HG03175 (cell line): ENCODE measurements around the gene HCFC1.

Experiments used
- ATAC-seq: cut with Tn5 transposase; IDR thresholded peaks from one replicate; pipeline ENCODE4 v1.9.1; 2021; ENCODE audit warnings: mild to moderate bottlenecking, moderate library complexity; ENCODE audit not compliant: unreplicated experiment

HCFC1 gene

DNA sequence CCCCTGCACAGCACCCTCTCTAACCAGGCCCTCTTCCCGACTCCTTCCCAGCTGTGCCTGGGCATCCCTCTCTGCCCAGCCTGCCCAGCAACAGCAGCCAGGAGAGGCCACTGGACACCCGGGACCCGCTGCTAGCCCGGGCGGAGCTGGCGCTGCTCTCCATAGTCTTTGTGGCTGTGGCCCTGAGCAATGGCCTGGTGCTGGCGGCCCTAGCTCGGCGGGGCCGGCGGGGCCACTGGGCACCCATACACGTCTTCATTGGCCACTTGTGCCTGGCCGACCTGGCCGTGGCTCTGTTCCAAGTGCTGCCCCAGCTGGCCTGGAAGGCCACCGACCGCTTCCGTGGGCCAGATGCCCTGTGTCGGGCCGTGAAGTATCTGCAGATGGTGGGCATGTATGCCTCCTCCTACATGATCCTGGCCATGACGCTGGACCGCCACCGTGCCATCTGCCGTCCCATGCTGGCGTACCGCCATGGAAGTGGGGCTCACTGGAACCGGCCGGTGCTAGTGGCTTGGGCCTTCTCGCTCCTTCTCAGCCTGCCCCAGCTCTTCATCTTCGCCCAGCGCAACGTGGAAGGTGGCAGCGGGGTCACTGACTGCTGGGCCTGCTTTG lies 66.0 kb downstream of the HCFC1 start:
- no peak for ATAC-seq

- ATAC-seq: no peak
These were observed 67.3 kb downstream of the HCFC1 start, which contains the start of gene AVPR2 for GRCh38 chrX:153903991-153904957. Gene AVPR2, plus strand, starts transcription at chrX:153904673. Its CDS starts 473 bp downstream, at chrX:153905146.

DNA sequence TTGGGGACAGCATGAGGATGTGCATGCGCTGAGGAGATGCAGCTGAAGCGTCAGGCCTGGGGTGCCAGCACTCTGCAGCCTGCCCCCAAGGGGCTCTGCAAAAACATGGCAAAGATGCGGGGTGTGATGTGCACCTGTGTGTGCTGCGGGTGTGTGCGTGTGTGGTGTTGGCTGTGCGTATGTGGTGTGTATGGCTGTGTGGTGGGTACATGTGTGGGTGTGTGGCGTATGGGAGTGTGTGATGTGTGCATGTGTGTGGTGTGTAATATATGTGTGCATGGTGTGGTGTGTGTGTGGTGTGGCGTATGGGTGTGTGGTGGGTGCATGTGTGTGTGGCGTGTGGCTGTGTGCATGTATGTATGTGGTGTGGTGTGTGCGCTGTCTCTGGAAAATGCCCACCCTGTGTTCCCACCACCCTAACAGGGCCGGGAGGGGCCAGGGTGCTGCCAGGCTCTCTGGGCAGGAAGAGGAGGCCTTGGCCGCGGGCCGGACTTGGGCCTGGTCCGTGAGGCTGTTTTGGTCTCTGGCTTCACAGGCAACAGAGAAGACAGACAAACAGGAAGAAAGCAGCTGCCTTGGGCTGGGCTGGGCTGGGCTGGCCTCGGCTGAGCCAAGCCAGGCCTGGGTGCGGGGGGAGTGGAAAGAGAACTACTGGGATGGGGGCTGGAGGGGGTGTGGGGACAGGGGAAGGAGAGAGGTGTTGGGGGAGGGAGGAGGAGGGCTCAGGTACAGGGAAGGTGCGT lies 68.2 kb downstream of the HCFC1 start:
- no peak for ATAC-seq

DNA sequence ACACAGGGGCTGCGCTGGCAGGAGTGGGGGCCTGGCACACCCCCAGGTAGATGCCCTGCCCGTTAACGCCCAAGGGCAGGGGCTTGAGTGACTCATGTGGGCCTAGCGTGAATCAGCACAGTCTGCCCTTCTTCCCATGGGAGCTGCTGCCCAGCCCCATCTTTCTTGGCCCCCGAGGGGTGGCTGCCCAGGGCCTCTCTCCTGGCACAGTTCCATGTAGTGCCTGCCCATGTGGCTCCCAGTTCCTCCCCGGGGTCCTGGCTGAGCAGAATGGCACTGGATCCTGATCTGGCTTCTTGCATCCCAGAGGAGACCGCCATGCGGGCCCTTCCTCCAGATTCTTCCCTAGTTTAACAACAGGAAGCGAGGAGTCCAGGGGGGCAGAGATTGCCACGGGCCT lies 69.2 kb downstream of the HCFC1 start:
- ATAC-seq: no peak

- no peak for ATAC-seq
These were observed 69.9 kb downstream of the HCFC1 start for GRCh38 chrX:153901753-153902140.

- ATAC-seq: peak; percentile 66
These were observed 70.5 kb downstream of the HCFC1 start for GRCh38 chrX:153900831-153901752.

DNA sequence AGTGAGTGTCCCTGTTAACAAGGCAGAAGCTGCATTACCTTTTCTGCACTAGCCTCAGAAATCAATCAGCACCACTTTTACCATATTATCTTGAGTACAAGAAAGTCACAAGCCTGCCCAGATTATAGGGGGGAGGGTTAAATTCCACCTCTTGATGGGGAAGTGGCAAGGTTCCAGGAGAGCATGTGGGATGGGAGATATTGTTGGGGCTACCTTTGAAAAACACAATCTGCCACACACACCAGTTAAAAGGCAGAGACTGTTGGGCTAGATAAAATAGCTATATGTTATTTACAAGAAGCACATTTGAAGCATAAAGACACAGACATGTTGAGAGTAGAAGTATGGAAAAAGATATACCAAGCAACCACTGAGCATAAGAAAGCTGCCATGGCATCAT lies 73.7 kb downstream of the HCFC1 start:
- ATAC-seq: no peak
